GM06990 (cell line): Measurements from ENCODE around the gene CIRBP.

Experiments
- DNase-seq: peaks from one replicate; pipeline ENCODE4 v3.0.0-alpha.2; 2011; ENCODE audit not compliant: insufficient read length; ENCODE audit errors: extremely low read depth
- H3K27me3 ChIP-seq: replicated peaks from 2 replicates; pipeline ENCODE4 v1.6.0; 2011; ENCODE audit warnings: low read length; ENCODE audit not compliant: control insufficient read depth, insufficient read depth
- H3K36me3 ChIP-seq: 2 replicates; pipeline ENCODE4 v1.5.1; 2011; ENCODE audit warnings: low read length; ENCODE audit not compliant: control insufficient read depth, insufficient read depth
- H3K4me3 ChIP-seq: replicated peaks from 2 replicates; pipeline ENCODE4 v1.5.1; 2011; ENCODE audit warnings: low read depth, mild to moderate bottlenecking, control low read depth, low read length
- TF ChIP-seq, protein P1 (sequence below): IDR thresholded peaks from 2 replicates; pipeline ENCODE4 v1.5.1; 2011; ENCODE audit warnings: low read length, control low read depth, mild to moderate bottlenecking, inconsistent platforms; ENCODE audit not compliant: insufficient read depth, poor library complexity, severe bottlenecking

Gene CIRBP

DNA sequence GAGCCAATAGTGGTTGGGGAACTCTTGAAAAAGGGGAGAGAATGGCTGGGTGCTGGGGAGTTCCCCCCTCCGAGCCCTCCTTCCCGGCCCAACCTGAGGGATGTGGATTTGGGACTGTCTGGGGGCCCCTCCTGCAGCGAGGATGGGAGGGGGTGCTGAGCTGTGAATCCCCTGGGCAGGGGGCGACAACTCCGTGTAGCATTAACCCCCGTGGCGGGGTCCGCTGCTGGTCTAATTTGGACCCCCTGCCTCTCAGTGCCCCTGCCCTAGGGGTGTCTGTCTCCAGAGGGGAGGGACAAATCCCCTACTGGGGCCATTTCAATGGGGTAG, 11.0 kb upstream of the CIRBP start:
- Histone ChIP-seq H3K36me3 (peaks cover 30% of the 10 kb centered on the region), H3K27me3 (no peaks in the 10 kb centered on the region), H3K4me3 (no peak overlapping the region; the same call in none of the 2 replicates)
- no peak for DNase-seq
- TF ChIP-seq, protein P1, sequence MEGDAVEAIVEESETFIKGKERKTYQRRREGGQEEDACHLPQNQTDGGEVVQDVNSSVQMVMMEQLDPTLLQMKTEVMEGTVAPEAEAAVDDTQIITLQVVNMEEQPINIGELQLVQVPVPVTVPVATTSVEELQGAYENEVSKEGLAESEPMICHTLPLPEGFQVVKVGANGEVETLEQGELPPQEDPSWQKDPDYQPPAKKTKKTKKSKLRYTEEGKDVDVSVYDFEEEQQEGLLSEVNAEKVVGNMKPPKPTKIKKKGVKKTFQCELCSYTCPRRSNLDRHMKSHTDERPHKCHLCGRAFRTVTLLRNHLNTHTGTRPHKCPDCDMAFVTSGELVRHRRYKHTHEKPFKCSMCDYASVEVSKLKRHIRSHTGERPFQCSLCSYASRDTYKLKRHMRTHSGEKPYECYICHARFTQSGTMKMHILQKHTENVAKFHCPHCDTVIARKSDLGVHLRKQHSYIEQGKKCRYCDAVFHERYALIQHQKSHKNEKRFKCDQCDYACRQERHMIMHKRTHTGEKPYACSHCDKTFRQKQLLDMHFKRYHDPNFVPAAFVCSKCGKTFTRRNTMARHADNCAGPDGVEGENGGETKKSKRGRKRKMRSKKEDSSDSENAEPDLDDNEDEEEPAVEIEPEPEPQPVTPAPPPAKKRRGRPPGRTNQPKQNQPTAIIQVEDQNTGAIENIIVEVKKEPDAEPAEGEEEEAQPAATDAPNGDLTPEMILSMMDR = no peak

DNA sequence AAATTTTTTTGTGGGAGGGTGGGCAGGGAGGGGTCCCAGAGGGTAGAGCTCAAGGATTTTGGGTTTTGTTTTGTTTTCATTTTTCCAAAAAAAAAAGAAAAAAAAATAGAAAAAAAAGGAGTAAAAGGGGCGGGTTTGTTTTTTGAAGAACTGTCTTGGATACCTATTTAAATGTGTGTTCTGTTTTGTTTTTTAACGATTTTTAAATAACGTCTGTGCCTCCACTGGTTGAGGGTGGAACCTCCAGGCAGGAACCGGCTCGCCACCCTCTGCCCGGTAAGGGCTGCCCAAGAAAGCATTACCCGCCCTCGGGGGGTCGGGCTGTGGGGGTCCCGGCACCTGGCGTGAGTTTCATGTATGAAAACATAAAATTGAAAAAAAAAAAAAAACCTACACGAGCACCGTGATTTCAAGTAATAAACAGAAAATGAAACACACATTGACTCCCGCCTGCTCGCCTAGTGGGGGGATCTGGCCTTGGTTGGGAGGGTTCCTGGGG, 10.4 kb upstream of the CIRBP start:
- Histone ChIP-seq H3K4me3 (peak overlapping the region; percentile 69), H3K27me3 (no peaks in the 10 kb centered on the region), H3K36me3 (peaks cover 30% of the 10 kb centered on the region)
- DNase-seq = no peak
- TF ChIP-seq, protein P1 = no peak

DNA sequence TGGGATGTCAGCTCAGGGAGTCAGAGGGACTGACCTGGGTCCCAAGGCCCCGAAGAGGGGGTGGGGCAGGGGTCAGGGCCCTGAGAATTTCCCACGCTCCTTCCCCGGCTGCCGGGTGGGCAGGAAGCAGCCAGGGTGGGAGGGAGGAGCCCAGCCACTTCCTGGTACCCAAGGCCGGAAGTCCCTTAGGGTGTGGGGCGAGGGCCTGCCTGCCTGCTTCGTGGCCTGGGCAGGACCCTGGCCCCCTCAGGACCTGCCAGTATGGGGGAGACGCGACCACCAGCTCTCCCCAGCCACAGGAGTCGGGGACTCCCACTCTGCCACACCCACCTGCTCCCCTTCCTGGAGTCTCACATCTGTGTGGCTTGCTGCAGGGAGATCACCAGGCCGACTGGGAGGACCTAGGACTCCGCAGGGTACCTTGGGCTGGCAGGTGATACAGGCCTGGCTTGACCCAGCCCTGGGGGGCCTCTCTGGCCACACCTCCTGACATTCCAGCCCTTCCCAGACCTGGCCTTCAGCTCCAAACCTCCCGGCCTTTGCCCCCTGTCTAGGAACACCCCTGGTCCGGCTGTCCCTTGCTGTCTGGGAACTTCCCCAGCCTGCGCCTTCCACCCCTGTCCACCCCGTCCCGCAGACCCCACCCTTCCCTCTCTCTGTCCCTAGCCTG, 9.8 kb upstream of the CIRBP start:
- peak; percentile 87 for DNase-seq
- Histone ChIP-seq H3K36me3 (peaks cover 26% of the 10 kb centered on the region), H3K27me3 (no peaks in the 10 kb centered on the region), H3K4me3 (peak overlapping the region; percentile 69)
- TF ChIP-seq, protein P1 = no peak

DNA sequence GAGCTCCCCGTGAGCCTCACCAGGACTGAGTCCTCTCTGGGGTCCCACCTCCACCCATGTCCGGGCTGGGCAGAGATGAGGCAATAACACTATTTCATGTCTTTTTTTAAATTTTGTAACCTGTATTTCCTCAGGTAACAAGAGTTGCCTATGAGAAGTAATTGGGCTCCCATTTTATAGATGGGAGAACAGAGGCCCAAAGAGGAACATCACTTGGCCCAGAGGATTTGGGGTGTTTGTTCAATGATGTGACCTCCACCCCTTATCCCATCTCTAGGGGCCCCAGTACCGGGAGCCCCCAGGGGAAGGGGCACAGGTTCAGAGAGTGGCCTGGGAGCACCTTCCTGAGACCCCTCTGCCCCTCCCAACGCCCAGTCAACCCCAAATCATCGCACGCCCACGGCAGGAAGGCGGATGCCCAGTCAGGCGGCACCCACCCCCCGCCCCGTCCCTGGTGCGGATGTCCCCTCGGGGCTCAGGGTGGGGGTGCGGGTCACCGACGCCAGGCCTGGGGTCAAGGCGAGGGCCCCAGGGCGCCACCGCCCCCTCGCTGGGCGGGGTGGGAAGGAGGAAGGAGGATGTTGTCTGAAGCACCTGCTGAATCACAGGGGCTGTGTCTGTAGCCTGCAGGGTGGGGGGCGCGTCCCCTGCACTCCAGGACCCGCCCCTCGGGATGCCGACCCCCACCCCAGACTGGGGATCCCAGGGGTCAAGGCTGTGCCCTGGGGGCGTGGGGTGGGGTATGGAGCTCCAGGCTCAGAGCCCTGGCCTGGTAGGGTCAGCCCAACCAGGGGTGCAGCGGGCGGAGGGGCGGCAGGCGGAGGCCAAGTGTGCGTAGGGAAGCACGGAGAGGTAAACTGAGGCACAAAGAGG, 9.0 kb upstream of the CIRBP start:
- Histone ChIP-seq H3K4me3 (peak overlapping the region; percentile 69), H3K36me3 (peaks cover 19% of the 10 kb centered on the region), H3K27me3 (no peaks in the 10 kb centered on the region)
- TF ChIP-seq, protein P1 = no peak
- peak; percentile 79 for DNase-seq

DNA sequence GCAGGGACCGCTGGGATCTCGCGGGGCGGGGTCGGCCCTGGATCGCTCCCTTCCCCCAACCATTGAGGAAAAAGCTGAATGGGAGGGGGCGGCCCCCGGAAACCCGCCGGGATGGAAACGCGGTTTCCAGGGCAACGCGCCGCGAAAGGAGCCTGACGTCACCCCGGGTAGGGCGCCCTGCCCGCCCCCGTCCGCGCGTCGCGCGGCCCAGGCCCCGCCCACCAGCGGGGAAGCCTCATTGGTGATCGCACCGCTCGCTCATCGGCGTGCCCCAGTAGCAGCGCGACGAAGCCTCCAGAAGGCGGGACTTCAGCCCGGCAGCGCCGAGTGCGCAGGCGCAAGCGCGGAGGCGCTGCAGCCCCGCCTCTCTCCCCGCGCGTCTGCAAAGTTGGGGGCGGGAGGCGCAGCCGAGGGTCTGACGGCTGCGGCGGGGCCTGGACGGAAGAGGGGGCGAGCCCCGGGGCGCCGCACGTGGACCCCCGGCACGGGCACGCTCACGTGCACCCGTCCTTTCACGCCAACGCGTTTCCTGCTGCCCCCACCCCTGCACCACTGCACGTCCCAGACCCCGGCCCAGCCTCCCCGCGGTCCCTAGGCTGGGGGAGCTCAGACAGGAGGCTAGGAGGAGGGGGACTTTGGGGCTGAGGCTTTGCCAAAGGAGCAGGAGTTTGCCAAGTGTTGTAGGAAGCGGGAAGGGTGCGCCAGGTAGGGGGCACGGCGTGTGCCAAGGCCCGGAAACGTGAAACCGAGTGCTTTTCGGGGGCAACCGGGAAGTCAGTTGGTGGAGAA, 8.2 kb upstream of the CIRBP start:
- Histone ChIP-seq H3K36me3 (peaks cover 10% of the 10 kb centered on the region), H3K27me3 (no peaks in the 10 kb centered on the region), H3K4me3 (peak overlapping the region; percentile 81)
- DNase-seq = peak; percentile 99
- TF ChIP-seq, protein P1 = no peak
